ENCODE measurements around the gene BRINP2.

GRCh38 chr1:177329871-177330270 is 159.1 kb downstream of the BRINP2 start:
- TF ChIP-seq POLR2A (IDR thresholded peaks at IDR 0.05; ENCODE audit: low read length) (no peak), GATA1 (IDR thresholded peaks at IDR 0.05; ENCODE audit: low read depth, low read length) (no peak)
